ENCODE data around the gene SLC25A10. TPM values are rescaled to one million over a fixed set of nuclear protein-coding genes. Genes with fewer than 3 reads are reported as not detected.
"Not testable (repeated sequence)": the region's sequence is repeated elsewhere in the genome, so short reads cannot be mapped to it uniquely, and the experiment has no call there.

Gene SLC25A10
- total RNA-seq, 1 donor from 2014 or later = 8.6 TPM

DNA sequence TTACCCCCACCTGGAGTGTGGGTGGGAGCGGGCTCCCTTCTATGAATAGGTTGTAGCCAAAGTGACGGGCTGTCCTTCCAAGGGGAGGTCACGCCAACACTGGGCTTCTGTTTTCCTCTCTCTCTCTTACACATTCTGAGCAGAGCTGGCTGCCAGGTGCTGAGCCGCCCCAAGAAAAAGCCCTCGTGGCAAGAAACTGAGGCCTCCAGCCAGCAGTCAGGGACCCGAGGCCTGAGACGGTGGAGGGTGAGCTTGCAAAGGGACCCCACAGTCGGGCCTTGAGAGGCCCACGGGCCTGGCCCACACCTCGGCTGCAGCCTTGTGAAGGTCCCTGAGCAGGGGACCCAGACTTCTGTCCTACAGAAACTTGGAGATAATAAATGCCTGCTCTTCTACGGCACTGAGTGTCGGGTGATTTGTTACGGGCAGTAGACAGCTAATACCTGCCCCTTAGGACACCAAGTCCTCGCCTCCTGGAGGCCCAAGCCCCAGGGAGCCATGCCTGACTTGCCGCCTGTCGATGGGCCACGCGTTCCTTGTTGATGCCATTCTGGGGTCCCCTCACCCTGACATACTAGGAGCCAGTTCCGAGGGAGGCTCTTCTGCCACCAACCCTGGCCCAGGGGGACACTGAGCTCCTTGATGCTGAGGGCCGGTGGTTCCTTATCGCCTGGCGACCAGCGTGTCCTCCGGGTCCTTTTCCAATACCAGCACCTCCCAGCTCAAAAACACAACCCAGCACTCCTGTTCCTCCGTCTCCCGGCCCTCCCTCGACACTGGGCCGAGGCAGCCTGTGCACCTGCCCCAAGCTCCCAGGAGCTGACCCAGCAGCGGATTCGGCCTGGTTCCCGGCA lies 26.1 kb downstream of the SLC25A10 start:
- no peak for DNase-seq
- intact Hi-C loops (cut with micrococcal nuclease) = no loop called here
- ATAC-seq = no peak

DNA sequence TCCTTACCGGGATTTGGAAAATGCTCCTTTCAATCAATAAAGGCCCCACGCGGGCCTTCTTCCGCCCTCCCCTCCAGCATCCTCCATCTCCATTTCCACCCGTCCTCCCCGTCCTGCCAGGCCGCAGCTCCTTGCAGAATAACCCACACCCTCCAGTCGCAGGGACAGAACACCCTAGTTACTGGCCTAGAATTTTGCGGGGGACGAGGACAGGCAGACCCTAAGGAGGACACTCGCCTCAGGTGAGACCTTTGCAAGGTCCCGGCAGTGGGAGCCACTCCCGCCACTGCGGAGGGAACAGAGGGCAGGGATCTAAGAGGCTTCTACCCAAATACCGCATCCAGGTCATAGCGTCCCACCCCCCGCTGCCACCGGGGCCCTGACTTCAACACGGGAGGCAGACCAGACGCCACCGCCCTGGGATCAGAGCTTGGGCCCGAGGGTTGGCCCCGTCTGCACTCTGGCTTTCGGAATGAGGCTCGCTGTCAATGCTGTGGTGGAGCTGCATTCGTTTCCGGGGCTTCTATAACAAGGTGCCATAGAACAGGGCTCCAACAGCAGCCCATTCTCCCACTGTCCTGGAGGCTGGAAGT lies 26.8 kb downstream of the SLC25A10 start:
- ATAC-seq = no peak
- no peak for DNase-seq
- intact Hi-C loops (cut with micrococcal nuclease) = no loop called here

DNA sequence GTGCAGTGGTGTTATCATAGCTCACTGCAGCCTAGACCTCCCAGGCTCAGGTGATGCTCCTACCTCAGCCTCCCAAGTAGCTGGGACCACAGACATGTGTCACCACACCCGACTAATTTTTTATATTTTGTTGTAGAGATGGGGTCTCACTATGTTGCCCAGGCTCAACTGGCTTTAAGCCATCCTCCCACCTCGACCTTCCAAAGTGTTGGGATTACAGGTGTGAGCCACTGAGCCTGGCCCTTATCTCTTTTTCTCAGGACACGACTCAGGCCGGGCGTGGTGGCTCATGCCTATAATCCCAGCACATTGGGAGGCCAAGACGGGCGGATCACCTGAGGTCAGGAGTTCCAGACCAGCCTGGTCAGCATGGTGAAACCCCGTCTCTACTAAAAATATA lies 27.5 kb downstream of the SLC25A10 start:
- ATAC-seq; DNase-seq; intact Hi-C loops (cut with micrococcal nuclease): not testable (repeated sequence)

DNA sequence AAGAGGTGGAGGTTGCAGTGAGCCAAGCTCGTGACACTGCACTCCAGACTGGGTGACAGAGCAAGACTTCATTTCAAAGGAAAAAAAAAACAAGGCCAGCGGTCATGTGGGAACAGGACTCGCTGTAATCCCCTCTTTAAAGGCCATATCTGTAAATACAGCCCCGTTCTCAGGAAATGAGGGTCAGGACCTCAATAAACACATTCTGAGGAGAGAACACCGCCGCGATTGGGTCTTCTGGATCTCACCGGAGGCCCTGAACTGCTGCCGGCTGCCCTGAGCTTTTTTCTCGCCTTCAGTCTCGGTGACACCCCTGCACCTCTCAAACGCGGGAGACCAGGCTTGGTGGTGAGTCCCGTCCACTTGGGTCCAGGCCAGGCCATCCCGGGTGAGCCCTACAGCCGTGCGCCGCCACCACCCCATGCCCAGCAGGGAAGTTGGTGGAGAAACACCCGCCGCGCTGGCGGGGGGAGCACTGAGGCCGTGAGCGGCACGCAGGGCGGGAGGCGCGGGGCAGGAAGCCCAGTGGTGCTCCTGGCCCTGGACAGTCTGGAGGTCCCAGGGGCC lies 28.4 kb downstream of the SLC25A10 start:
- intact Hi-C loops (cut with micrococcal nuclease) = no loop called here
- DNase-seq (no peak), ATAC-seq (no peak)

DNA sequence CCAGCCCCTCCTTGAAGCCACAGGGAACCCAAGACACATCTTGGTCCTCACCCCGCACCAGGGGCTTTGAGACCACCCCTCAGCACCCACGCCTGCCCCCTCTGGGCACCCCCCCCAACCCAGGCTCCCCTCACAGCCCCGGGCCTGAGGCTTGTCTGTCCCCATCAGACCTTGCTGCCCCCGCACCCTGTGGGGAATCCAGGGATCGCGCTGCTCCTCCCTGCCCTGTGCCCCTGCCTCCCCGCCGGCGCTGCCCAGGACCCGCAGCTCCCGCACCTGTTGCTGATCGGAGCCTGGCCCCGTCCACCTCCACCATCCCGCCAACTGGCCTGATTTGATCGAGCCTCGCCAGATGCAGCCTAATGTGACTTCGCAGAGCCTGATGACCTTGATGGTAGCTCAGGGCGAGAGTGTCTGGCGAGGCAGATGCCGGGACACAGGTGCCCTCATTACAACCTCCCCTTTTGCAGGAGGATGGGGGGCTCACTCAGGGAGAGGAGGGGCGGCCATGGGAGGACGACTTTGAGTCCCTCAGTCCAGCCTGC lies 29.0 kb downstream of the SLC25A10 start:
- intact Hi-C loops (cut with micrococcal nuclease) = no loop called here
- ATAC-seq = no peak
- DNase-seq = no peak

DNA sequence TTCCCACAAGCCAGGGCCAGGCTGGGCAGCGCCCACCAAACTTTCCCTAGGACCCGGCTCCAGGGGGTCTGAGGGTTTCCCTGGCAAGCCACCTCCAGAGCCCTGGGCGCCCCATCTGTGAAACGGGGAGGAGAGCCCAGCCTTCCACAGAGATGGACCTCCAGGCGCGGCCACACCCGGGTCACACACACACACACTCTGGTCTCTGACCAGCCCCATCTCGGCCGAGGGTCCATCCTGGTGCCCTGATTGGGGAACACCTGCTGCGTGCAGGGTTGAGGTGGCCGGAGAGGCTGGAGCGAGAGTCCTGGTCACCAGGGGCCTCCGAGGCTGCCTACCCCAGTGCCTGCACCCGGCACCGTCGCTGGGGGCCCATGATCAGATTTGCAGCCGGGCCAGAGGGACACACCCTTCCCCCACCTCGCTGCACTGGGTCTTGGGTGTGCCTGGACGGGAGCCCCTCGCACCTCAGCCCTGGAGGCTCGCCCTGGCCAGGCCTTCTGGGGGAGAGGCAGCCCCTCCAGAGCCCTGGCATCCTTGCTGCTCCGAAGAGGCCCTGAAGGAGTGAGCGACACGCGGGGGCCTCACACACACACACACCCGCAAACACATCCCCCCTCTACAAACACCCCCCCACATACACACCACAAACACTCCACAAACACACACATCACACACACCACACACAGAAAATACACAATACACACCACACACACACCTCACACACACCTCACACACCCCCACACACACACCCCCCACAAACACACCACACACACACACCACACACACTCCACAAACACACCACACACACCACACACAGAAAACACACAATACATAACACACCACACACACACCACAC lies 29.7 kb downstream of the SLC25A10 start:
- DNase-seq (no peak), ATAC-seq (no peak)
- intact Hi-C loops (cut with micrococcal nuclease) = no loop called here

Small RNAs within 50 kb of the gene (microRNA-seq; reads per million reads assigned to microRNA genes)
- not detected for gene MIR6786 (ENCODE audit: borderline number of aligned reads)

Other genes with a start within 250 kb of the SLC25A10 start
- 357 TPM for gene ACTG1, start 199.5 kb upstream of the SLC25A10 start, total RNA-seq
- 0.50 TPM for gene FSCN2, start 183.9 kb upstream of the SLC25A10 start, total RNA-seq
- 15.4 TPM for gene FAAP100, start 159.9 kb upstream of the SLC25A10 start, total RNA-seq
- 86.4 TPM for gene NPLOC4, start 75.2 kb upstream of the SLC25A10 start, total RNA-seq
- not detected for gene TSPAN10, start 75.1 kb upstream of the SLC25A10 start, total RNA-seq
- not detected for gene PDE6G, start 55.7 kb upstream of the SLC25A10 start, total RNA-seq
- 12.4 TPM for gene OXLD1, start 45.7 kb upstream of the SLC25A10 start, total RNA-seq
- 6.2 TPM for gene CCDC137, start 45.5 kb upstream of the SLC25A10 start, total RNA-seq
- gene ARL16, start 28.5 kb upstream of the SLC25A10 start, total RNA-seq = 12.0 TPM
- 42.1 TPM for gene HGS, start 28.3 kb upstream of the SLC25A10 start, total RNA-seq
- gene MRPL12, start 8.9 kb upstream of the SLC25A10 start, total RNA-seq = 184 TPM
- not detected for gene GCGR, start 91.9 kb downstream of the SLC25A10 start, total RNA-seq
- gene MCRIP1, start 121.0 kb downstream of the SLC25A10 start, total RNA-seq = 103 TPM
- 0.67 TPM for gene PPP1R27, start 122.8 kb downstream of the SLC25A10 start, total RNA-seq
- gene P4HB, start 148.3 kb downstream of the SLC25A10 start, total RNA-seq = 362 TPM
- gene ARHGDIA, start 159.1 kb downstream of the SLC25A10 start, total RNA-seq = 114 TPM
- 32.0 TPM for gene ALYREF, start 179.3 kb downstream of the SLC25A10 start, total RNA-seq
- gene ANAPC11, start 179.4 kb downstream of the SLC25A10 start, total RNA-seq = 173 TPM
- gene NPB, start 190.0 kb downstream of the SLC25A10 start, total RNA-seq = 0.69 TPM
- gene PCYT2, start 199.1 kb downstream of the SLC25A10 start, total RNA-seq = 28.4 TPM
- 6.3 TPM for gene SIRT7, start 205.9 kb downstream of the SLC25A10 start, total RNA-seq
- gene MAFG, start 215.5 kb downstream of the SLC25A10 start, total RNA-seq = 27.5 TPM
- 4.0 TPM for gene PYCR1, start 225.0 kb downstream of the SLC25A10 start, total RNA-seq
- gene MYADML2, start 234.9 kb downstream of the SLC25A10 start, total RNA-seq = 4.0 TPM
- 0.52 TPM for gene NOTUM, start 248.9 kb downstream of the SLC25A10 start, total RNA-seq

All from left ventricle myocardium superior (tissue), 1 donor.